ENCODE data around the gene ANKS1B. TPM values are rescaled to one million over a fixed set of nuclear protein-coding genes. Genes with fewer than 3 reads are reported as not detected.

ANKS1B gene
- total and polyA plus RNA-seq, 7 donors = 0.46 to 7.4 (median 3.6) TPM

- ATAC-seq (no peak), DNase-seq (no peak)
- intact Hi-C loops (cut with DNase I) = no loop called here
- Histone ChIP-seq H3K27me3 (ENCODE audit: insufficient read depth in 3 of 3, low read length in 2 of 3) (no peaks in the 10 kb centered on the region), H3K36me3 (ENCODE audit: insufficient read depth in 1 of 2, low read depth in 1 of 2) (no peaks in the 10 kb centered on the region), H3K27ac (no peak overlapping the region), H3K4me3 (no peak overlapping the region), H3K9me3 (peaks cover 6% of the 10 kb centered on the region), H3K4me1 (no peaks in the 10 kb centered on the region)
- TF ChIP-seq CTCF (IDR thresholded peaks at IDR 0.05) = no peak
Observed at GRCh38 chr12:99620159-99620479, 364.6 kb downstream of the ANKS1B start.

GRCh38 chr12:99619389-99620158 is 365.2 kb downstream of the ANKS1B start:
- no peak overlapping the region for H3K4me3 ChIP-seq
- H3K36me3 ChIP-seq (ENCODE audit: insufficient read depth in 1 of 2, low read depth in 1 of 2) = no peaks in the 10 kb centered on the region
- WGBS, 3 donors = 60 to 66% (median 61%) methylated on average over 7 of the region's 7 CpGs
- intact Hi-C loops (cut with DNase I) = no loop called here
- peaks cover 6% of the 10 kb centered on the region for H3K9me3 ChIP-seq
- peak in 1 of 4 donors; percentile 43 for ATAC-seq
- no peak overlapping the region for H3K27ac ChIP-seq
- no peaks in the 10 kb centered on the region for H3K27me3 ChIP-seq (ENCODE audit: insufficient read depth in 3 of 3, low read length in 2 of 3)
- TF ChIP-seq CTCF (IDR thresholded peaks at IDR 0.05) = no peak
- H3K4me1 ChIP-seq = no peaks in the 10 kb centered on the region
- no peak for DNase-seq

- Histone ChIP-seq H3K27me3 (ENCODE audit: insufficient read depth in 3 of 3, low read length in 2 of 3) (no peaks in the 10 kb centered on the region), H3K4me3 (no peak overlapping the region), H3K4me1 (no peaks in the 10 kb centered on the region), H3K36me3 (ENCODE audit: insufficient read depth in 1 of 2, low read depth in 1 of 2) (no peaks in the 10 kb centered on the region), H3K9me3 (peaks cover 6% of the 10 kb centered on the region), H3K27ac (no peak overlapping the region)
- ATAC-seq (no peak), DNase-seq (no peak)
- WGBS, 3 donors = 83 to 85% (median 85%) methylated on average over 4 of the region's 4 CpGs
- intact Hi-C loops (cut with DNase I) = no loop called here
- TF ChIP-seq CTCF (IDR thresholded peaks at IDR 0.05) = no peak
Observed at GRCh38 chr12:99618657-99619056, 366.1 kb downstream of the ANKS1B start.

- DNase-seq (no peak), ATAC-seq (no peak)
- Histone ChIP-seq H3K4me1 (no peaks in the 10 kb centered on the region), H3K36me3 (ENCODE audit: insufficient read depth in 1 of 2, low read depth in 1 of 2) (no peaks in the 10 kb centered on the region), H3K27ac (no peak overlapping the region), H3K9me3 (peaks cover 4% of the 10 kb centered on the region), H3K4me3 (no peak overlapping the region), H3K27me3 (ENCODE audit: insufficient read depth in 3 of 3, low read length in 2 of 3) (no peaks in the 10 kb centered on the region)
- TF ChIP-seq CTCF (IDR thresholded peaks at IDR 0.05) = no peak
- 81 to 88% (median 85%) methylated on average over 3 of the region's 3 CpGs for WGBS, 3 donors
- intact Hi-C loops (cut with DNase I) = no loop called here
Observed at GRCh38 chr12:99611599-99611998, 373.1 kb downstream of the ANKS1B start.

GRCh38 chr12:99611117-99611516 is 373.6 kb downstream of the ANKS1B start:
- Histone ChIP-seq H3K27me3 (ENCODE audit: insufficient read depth in 3 of 3, low read length in 2 of 3) (no peaks in the 10 kb centered on the region), H3K36me3 (ENCODE audit: insufficient read depth in 1 of 2, low read depth in 1 of 2) (no peaks in the 10 kb centered on the region), H3K4me3 (no peak overlapping the region), H3K9me3 (no peaks in the 10 kb centered on the region), H3K27ac (no peak overlapping the region), H3K4me1 (no peaks in the 10 kb centered on the region)
- intact Hi-C loops (cut with DNase I) = no loop called here
- DNase-seq (no peak), ATAC-seq (no peak)
- WGBS, 3 donors = 63 to 68% (median 65%) methylated on average over 3 of the region's 3 CpGs
- TF ChIP-seq CTCF (IDR thresholded peaks at IDR 0.05) = no peak
